Esophagus squamous epithelium (tissue), 5 donors: Measurements from ENCODE around the gene CDC42BPB. TPM values are rescaled to one million over a fixed set of nuclear protein-coding genes. Genes with fewer than 3 reads are reported as not detected.

Experiments
- DNase-seq: peaks from one replicate; lab custom pipeline; 2025; lab: John Stamatoyannopoulos, UW
- H3K27ac ChIP-seq, 4 donors: fragments of 200-600 bp; sonication (generic); one replicate each; pipeline ENCODE4 v1.5.1; 2016 to 2019; ENCODE audit warnings: mild to moderate bottlenecking in 1 of 4
- H3K27me3 ChIP-seq, 4 donors: fragments of 200-600 bp; sonication (generic); 1 replicate in 3 of 4; 2 replicates in 1 of 4; pipeline versions ENCODE4 v1.5.1 to v1.6.0; 2017 to 2021; ENCODE audit warnings: antibody characterized with exemption in 1 of 4
- H3K36me3 ChIP-seq, 3 donors: fragments of 200-600 bp; sonication (generic); one replicate each; pipeline ENCODE4 v1.5.1; 2016 to 2019
- H3K4me1 ChIP-seq, 3 donors: fragments of 200-600 bp; sonication (generic); one replicate each; pipeline ENCODE4 v1.5.1; 2017 to 2019
- H3K4me3 ChIP-seq, 4 donors: fragments of 200-600 bp; sonication (generic); 1 replicate in 3 of 4; 2 replicates in 1 of 4; pipeline ENCODE4 v1.5.1; 2016 to 2019; ENCODE audit warnings: mild to moderate bottlenecking in 2 of 4, moderate library complexity in 1 of 4
- H3K9me3 ChIP-seq, 3 donors: fragments of 200-600 bp; sonication (generic); one replicate each; pipeline ENCODE4 v1.5.1; 2016 to 2019
- CTCF ChIP-seq, 6 experiments: fragments of 450-650 bp in 4 of 6; fragments of 200-600 bp in 2 of 6; sonication (generic) in 2 of 6; IDR thresholded peaks; one replicate each; pipeline ENCODE4 v1.5.1; 2016 to 2019; ENCODE audit warnings: antibody characterized with exemption in 6 of 6, mild to moderate bottlenecking in 4 of 6, moderate library complexity in 4 of 6
- POLR2A ChIP-seq, 4 donors: fragments of 450-650 bp; IDR thresholded peaks; one replicate each; pipeline ENCODE4 v1.6.1; 2017; ENCODE audit warnings: antibody characterized with exemption in 4 of 4, mild to moderate bottlenecking in 4 of 4, moderate library complexity in 3 of 4
- WGBS, 2 donors: methylation state at CpG; one replicate each; pipeline ENCODE4 v1.1.5; 2018; 5-methylcytosine and 5-hydroxymethylcytosine counted together
- intact Hi-C: fragments of 100-400 bp; cut with DNase I; formaldehyde crosslinking; loops from one replicate; pipeline ENCODE4 v1.15.0; 2022
- total RNA-seq, 4 donors: library from RNA; depleted of rRNA; stranded (reverse); fragments of >200 nt; gene quantifications; one replicate each; pipeline ENCODE4 v1.1.0, GENCODE V29; 2016
- donor health status: DM: yes; HTN: yes; CAD: no.

CDC42BPB gene
- total RNA-seq, 4 donors from 2014 or later, result 43.7 to 98.2 (median 81.2) TPM

GRCh38 chr14:103101257-103101962 lies 44.1 kb upstream of the CDC42BPB start:
- Histone ChIP-seq H3K4me1 (peaks cover 31 to 53% (median 45%) of the 10 kb centered on the region in 3 donors), H3K9me3 (no peaks in the 10 kb centered on the region), H3K4me3 (no peak overlapping the region), H3K36me3 (no peaks in the 10 kb centered on the region), H3K27ac (no peak overlapping the region), H3K27me3 (peaks cover 5 to 82% (median 11%) of the 10 kb centered on the region in 4 donors)
- WGBS, 2 donors, result 90 to 91% methylated on average over 8 to 11 of the region's 11 CpGs
- TF ChIP-seq POLR2A (IDR thresholded peaks at IDR 0.05), result no peak
- no peak for TF ChIP-seq CTCF (IDR thresholded peaks at IDR 0.05)
- intact Hi-C loops, result loop anchor here (5.0 to 10.0 kb wide), 2 partner anchors 83 to 191 kb away; no protein-coding TSS in a partner anchor
- DNase-seq, result no peak

DNA sequence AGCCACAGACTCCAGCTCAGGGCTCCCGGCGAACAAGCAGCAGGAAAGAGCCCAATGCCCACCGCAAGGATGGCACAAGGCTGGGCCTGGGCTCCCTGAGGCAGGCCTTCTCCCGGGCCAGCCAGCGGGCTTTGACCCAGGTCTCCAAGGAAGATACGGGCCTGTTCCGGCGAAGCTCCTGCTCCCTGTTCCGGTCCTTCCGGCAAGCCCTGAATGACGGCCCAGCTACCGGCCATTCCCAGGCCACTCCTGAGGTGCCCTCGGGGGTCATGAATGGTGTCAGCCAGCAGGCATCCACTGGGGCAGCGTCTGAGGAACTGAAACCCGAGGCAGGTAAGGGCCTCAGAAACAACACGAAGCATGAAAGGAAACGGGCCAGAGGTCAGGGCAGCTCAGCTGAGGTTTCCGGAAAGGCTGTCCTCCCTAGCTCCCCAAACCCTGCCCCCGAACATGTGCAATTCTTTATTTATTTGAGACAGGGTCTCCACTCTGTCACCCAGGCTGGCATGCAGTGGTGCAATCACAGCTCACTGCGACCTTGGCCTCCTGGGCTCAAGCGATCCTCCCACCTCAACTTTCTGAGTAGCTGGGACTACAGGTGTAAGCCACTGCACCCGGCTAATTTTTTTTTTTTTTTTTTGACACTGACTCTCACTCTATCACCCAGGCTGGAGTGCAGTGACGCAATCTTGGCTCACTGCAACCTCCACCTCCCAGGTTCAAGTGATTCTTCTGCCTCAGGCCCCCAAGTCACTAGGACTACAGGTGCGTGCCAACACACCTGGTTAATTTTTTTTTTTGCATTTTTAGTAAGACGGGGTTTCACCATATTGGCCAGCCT lies 43.2 kb upstream of the CDC42BPB start:
- peaks cover 31 to 49% (median 45%) of the 10 kb centered on the region in 3 donors for H3K4me1 ChIP-seq
- H3K9me3 ChIP-seq, result no peaks in the 10 kb centered on the region
- no peak overlapping the region for H3K4me3 ChIP-seq
- intact Hi-C loops, result loop anchor here (5.0 to 10.0 kb wide), 2 partner anchors 84 to 192 kb away; no protein-coding TSS in a partner anchor
- TF ChIP-seq POLR2A (IDR thresholded peaks at IDR 0.05) (no peak), CTCF (IDR thresholded peaks at IDR 0.05) (no peak)
- peak overlapping the region in 1 of 4 donors; percentile 52 for H3K27ac ChIP-seq
- H3K36me3 ChIP-seq, result no peaks in the 10 kb centered on the region
- peaks cover 5 to 80% (median 11%) of the 10 kb centered on the region in 4 donors for H3K27me3 ChIP-seq
- no peak for DNase-seq
- 58 to 60% methylated on average over 9 to 11 of the region's 25 CpGs for WGBS, 2 donors

DNA sequence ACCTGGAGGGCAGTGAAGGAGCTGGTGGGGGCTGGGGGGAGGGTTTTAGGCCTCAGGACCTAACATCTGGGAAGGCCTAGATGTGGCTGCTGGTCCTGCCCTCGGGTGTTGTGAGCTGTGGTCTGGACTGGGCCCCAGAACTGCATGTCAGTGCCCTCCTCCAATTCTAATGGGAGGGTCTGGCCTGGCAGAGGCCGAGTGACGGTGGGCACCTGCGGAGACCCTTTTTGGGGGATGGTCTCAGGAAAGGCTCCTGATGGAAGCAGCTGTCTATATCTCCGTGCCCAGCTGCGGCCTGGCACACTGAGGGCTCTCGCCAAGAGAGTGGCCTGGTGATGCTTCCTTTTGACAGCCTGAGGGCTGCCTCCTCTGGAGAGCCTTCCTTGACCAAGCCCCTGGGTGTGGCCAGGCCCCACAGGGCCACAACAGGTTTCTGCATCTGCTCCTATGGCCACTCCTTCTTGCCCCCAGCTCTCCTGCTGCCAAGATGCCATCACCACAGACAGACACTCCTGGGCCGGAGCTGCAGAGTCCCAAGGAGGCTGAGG lies 42.5 kb upstream of the CDC42BPB start:
- Histone ChIP-seq H3K4me1 (peaks cover 27 to 47% (median 43%) of the 10 kb centered on the region in 3 donors), H3K4me3 (no peak overlapping the region), H3K27ac (peak overlapping the region in 1 of 4 donors; percentile 52), H3K9me3 (no peaks in the 10 kb centered on the region), H3K36me3 (no peaks in the 10 kb centered on the region), H3K27me3 (peaks cover 5 to 73% (median 10%) of the 10 kb centered on the region in 4 donors)
- TF ChIP-seq POLR2A (IDR thresholded peaks at IDR 0.05) (no peak), CTCF (IDR thresholded peaks at IDR 0.05) (no peak)
- DNase-seq, result no peak
- no CpG with 5 or more reads among the region's 8 CpGs for WGBS, 2 donors
- intact Hi-C loops, result loop anchor here (5.0 to 10.0 kb wide), 2 partner anchors 85 to 192 kb away; no protein-coding TSS in a partner anchor

- no peaks in the 10 kb centered on the region for H3K9me3 ChIP-seq
- no peak for DNase-seq
Measured at GRCh38 chr14:103099081-103099732, 41.9 kb upstream of the CDC42BPB start.

More at GRCh38 chr14:103099081-103099732, 41.9 kb upstream of the CDC42BPB start:
- intact Hi-C loops, result no loop called here
- Histone ChIP-seq H3K4me3 (no peak overlapping the region), H3K27ac (peak overlapping the region in 1 of 4 donors; percentile 52), H3K27me3 (peaks cover 3 to 67% (median 6%) of the 10 kb centered on the region in 4 donors), H3K36me3 (no peaks in the 10 kb centered on the region), H3K4me1 (peaks cover 21 to 47% (median 43%) of the 10 kb centered on the region in 3 donors)
- WGBS, 2 donors, result no CpG with 5 or more reads among the region's 12 CpGs
- TF ChIP-seq CTCF (IDR thresholded peaks at IDR 0.05) (no peak), POLR2A (IDR thresholded peaks at IDR 0.05) (no peak)
